NB4 (cell line): ENCODE data around the gene NRXN3.

Experiments used
- DNase-seq: peaks from one replicate; pipeline ENCODE4 v3.0.0; 2010; ENCODE audit warnings: low read depth
- H3K4me3 ChIP-seq: one replicate; pipeline ENCODE4 v1.5.1; 2011; ENCODE audit warnings: mild to moderate bottlenecking, low read depth, low read length, moderate library complexity
- MYC ChIP-seq: IDR thresholded peaks from 2 replicates; pipeline ENCODE4 v1.6.1; 2011; ENCODE audit warnings: low read depth, low read length
- POLR2A ChIP-seq: IDR thresholded peaks from 2 replicates; pipeline ENCODE4 v1.6.1; 2011; ENCODE audit warnings: mild to moderate bottlenecking; ENCODE audit not compliant: insufficient read length; ENCODE audit errors: extremely low read depth
- TF ChIP-seq, protein P1 (sequence below): IDR thresholded peaks from 2 replicates; pipeline ENCODE4 v1.6.1; 2011; ENCODE audit warnings: low read depth, low read length
- TF ChIP-seq, protein P2 (sequence below): IDR thresholded peaks from one replicate; pipeline ENCODE4 v1.5.1; 2012; ENCODE audit warnings: low read depth, low read length

NRXN3 gene

DNA sequence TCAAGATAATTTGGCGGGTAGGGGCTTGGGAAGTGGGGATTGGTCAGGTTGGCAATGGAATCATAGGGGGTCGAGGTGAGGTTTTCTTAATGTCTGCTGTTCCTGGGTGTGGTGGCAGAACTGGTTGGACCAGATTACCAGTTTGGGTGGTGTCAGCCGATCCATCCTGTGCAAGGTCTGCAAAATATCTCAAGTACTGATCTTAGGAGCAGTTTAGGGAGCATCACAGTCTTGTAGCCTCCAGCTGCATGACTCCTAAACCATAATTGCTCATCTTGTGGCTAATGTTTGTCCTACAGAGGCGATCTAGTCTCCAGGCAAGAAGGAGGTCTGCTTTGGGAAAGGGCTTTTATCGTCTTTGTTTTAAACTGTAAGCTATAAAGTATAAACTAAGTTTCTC lies 1172.8 kb downstream of the NRXN3 start:
- DNase-seq = no peak
- TF ChIP-seq, protein P1, sequence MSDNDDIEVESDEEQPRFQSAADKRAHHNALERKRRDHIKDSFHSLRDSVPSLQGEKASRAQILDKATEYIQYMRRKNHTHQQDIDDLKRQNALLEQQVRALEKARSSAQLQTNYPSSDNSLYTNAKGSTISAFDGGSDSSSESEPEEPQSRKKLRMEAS = no peak
- TF ChIP-seq, protein P2, sequence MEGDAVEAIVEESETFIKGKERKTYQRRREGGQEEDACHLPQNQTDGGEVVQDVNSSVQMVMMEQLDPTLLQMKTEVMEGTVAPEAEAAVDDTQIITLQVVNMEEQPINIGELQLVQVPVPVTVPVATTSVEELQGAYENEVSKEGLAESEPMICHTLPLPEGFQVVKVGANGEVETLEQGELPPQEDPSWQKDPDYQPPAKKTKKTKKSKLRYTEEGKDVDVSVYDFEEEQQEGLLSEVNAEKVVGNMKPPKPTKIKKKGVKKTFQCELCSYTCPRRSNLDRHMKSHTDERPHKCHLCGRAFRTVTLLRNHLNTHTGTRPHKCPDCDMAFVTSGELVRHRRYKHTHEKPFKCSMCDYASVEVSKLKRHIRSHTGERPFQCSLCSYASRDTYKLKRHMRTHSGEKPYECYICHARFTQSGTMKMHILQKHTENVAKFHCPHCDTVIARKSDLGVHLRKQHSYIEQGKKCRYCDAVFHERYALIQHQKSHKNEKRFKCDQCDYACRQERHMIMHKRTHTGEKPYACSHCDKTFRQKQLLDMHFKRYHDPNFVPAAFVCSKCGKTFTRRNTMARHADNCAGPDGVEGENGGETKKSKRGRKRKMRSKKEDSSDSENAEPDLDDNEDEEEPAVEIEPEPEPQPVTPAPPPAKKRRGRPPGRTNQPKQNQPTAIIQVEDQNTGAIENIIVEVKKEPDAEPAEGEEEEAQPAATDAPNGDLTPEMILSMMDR = no peak
- TF ChIP-seq POLR2A (no peak), MYC (no peak)
- no peak overlapping the region for H3K4me3 ChIP-seq

DNA sequence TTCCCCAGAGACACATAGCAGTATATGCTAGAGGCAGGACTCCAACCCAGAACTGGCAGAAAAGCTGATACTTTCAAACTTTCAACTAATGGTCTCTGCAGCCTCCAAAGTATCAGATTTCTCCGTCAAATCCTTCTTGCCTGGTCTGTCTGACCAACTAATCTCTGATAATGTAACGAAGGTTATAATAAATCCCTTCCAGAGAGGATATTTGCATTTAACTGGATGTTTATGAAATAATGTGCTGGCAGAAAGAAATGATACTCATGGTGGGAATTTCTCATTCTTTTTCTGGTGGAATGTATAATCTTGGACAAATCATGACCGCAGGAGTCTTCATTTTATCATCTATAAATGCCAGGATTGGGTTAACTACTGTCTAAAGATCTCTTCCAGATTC lies 1180.8 kb downstream of the NRXN3 start:
- H3K4me3 ChIP-seq = no peak overlapping the region
- no peak for TF ChIP-seq POLR2A
- TF ChIP-seq, protein P1 = no peak
- DNase-seq = no peak

DNA sequence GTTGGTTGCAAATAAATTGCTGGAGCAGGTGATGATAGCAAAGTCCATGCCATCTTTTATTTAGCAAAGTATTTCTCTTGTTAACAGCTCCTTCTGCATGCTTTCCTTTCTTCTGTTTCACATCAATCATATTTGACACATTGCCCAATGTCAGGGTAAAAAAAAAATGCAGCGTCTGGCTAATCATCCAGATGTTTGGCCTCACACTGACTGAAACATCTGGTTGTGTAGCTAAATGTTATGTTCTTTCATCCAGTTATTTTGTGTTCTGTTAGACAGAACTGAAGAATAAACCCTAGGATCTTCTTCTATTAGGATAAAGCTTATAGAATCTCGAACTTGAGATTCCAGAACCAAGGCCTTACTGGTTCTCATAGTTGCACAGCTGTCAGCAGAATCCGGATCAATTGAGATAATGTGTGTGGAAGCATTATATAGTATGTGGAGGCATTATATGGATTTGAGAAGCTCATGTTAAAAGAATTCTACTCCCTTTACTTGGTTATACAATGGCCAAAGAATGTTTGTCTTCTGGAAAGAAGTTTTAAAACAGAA lies 1182.0 kb downstream of the NRXN3 start:
- no peak for DNase-seq
- no peak for TF ChIP-seq POLR2A
- TF ChIP-seq, protein P2 = no peak
- no peak overlapping the region for H3K4me3 ChIP-seq

DNA sequence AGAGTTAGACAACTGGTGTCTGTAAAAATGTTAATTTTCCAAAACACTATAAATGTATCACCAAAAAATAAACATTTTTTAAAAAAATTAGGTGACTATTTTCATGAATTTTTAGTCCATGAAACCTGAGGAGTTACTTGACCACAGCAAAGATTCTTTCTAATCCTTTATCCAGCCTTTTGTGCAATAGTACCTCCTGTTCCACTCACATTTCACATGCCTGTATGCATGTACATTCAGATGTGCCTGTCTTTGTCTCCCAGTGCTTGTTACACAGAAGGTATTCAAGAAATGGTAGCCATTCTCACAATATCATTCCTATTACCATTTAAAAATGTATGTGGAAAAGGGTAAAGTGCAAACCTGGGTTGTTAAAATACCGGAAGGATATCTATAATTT lies 1184.2 kb downstream of the NRXN3 start:
- DNase-seq = no peak

DNA sequence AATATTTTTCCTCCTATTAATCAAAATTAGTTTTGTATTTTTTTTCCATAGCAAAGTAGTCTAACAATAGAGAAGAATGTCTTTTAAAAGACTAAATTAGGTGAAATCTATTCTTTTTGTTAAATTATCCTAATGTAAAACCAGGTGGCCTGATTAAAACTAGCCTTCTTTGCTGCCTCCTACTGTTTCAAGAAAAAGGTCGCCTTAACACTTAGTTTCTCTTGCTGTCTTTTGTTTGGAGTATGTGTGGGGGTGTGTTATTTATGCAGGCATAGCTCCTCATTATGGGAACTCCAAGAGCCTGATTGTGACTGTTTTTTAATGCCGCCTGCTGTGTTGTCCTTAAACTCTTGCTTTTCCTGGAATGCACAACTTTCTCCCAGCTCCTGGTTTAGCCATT lies 1185.9 kb downstream of the NRXN3 start:
- DNase-seq = no peak
- no peak overlapping the region for H3K4me3 ChIP-seq
- TF ChIP-seq, protein P2 = no peak
- no peak for TF ChIP-seq POLR2A

More for the DNA sequence above, 1184.2 kb downstream of the NRXN3 start:
- TF ChIP-seq MYC (no peak), POLR2A (no peak)
- TF ChIP-seq, protein P2 = no peak
- TF ChIP-seq, protein P1 = no peak
- no peak overlapping the region for H3K4me3 ChIP-seq

DNA sequence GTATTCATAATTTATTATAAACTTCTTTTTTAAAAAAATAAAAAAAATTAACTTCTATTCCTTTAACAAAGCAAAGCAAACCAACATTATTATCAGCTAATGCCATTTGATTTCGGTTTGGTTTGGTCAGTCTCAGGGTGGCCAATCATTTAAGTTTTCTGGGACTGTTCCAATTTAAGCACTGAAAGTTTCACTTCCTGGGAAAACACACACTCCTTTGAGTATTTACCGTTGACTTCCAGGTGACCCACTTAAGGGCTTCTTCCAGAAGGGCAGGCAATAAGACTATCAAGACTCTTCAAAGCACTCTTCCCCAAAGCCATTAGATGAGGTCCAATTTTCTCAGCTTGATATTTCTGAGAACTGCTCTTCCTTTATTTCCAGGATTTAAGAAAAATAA lies 1187.1 kb downstream of the NRXN3 start:
- TF ChIP-seq, protein P1 = no peak
- TF ChIP-seq MYC (no peak), POLR2A (no peak)
- TF ChIP-seq, protein P2 = no peak
- DNase-seq = no peak
- no peak overlapping the region for H3K4me3 ChIP-seq
